Measurements from ENCODE around the gene RIMBP3C.
"Not testable (repeated sequence)": the region's sequence is repeated elsewhere in the genome, so short reads cannot be mapped to it uniquely, and the experiment has no call there.

Gene RIMBP3C

GRCh38 chr22:21516970-21517764 lies 34.1 kb downstream of the RIMBP3C start:
- peak; percentile 55 for DNase-seq (ENCODE audit: low read depth)

- DNase-seq (ENCODE audit: low read depth) = not testable (repeated sequence)
Observed at GRCh38 chr22:21516522-21516921, 34.7 kb downstream of the RIMBP3C start.

DNA sequence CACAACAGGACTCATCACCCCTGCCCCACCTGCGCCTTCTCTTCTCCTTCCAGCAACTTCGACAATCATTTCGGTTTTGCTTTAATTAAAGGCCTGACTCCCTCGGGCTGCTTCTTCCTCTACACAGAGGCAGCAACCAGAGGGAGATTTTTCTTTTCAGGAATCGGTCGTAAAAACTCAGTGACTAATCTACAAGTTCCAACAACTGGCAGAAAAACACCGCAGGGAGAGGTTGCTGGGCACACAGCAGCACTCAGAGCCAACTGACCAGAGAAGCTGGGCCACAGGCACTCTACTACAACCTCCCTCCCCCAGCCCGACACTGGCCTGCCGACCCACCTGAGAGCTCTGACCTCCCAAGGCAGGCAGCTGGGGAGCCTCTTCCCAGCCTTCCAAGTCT lies 36.0 kb downstream of the RIMBP3C start:
- not testable (repeated sequence) for DNase-seq (ENCODE audit: low read depth)

DNA sequence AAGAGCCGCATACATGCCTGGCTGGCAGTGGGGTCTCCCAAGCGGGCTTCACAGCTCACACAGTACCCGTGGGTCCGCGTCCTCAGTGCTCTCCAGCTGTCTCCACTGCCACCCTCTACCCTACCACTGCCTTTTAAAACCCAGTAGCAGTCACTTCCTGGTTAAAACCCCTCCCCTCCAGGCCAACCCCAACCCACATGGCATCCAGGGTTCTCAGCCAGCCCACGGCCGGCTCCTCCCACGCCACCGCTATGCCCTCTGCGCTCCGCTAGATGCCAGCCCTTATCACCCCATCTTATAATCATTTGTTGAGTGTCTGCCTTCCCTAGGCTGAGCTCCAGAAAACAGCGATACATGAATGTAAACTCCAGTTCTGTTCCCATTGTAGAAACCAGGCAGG lies 37.1 kb downstream of the RIMBP3C start:
- not testable (repeated sequence) for DNase-seq (ENCODE audit: low read depth)

DNA sequence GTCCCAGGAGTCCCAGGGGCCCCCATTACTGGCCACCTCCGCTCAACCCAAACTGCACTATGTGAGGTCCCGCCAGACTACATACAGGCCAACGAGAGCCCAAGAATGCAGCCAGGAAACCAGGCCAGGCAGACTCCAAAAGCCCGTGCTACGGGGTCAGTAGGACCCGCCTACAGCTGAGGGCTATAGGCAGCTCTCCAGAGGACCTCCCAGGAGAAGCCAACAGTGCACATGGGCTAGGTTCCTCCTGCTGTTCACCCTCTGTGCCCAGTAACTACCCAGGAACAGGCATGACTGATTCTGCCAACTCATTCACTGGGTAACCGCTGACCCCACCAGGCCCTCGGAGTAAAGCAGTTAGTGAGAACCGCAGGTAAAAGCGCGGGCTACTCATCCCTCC lies 39.2 kb downstream of the RIMBP3C start:
- not testable (repeated sequence) for DNase-seq (ENCODE audit: low read depth)

GRCh38 chr22:21510397-21510796 lies 40.9 kb downstream of the RIMBP3C start:
- not testable (repeated sequence) for DNase-seq (ENCODE audit: low read depth)

DNA sequence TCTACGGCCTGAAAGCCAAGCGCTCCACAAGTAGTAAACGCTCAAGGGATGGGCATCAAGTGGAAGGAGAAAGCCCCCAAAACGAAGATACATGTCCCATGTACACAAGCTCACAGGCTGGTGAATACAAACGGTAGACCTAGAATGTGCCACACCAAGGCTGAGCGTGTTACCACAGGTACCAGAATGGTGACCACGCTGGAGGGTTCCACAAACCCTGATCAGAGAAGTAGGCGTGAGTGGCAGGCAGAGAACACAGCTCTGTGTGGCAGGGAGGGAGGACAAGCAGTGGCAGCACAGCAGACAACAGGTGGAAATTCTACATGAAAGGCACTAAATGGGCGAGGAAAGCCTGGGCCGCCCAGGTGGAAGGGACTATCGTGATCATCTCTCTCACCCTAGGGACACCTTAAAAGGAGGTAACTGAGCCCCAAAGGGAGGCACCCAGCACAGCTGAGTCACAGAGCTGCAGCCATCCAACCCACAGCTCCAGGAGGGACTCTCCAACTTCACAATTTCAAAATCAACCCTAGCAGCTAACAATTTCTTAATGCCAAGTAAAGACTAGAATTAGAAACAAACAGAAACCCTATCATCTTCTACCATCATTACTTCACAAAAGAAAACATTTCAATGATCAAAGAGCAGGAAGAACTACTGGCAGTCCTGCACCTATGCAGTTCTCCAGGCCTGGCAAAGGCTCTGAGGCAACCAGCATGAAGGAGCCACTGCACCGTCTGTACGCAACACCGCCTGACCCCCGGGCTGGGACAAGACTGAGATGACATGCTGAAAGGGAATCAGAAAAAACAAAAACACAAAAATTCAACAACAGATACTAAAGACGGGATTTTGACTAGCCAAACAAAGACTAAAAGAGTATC lies 51.4 kb downstream of the RIMBP3C start:
- not testable (repeated sequence) for DNase-seq (ENCODE audit: low read depth)

GRCh38 chr22:21498489-21498888 lies 52.8 kb downstream of the RIMBP3C start:
- DNase-seq (ENCODE audit: low read depth) = not testable (repeated sequence)

- DNase-seq (ENCODE audit: low read depth) = not testable (repeated sequence)
Observed at GRCh38 chr22:21497984-21498383, 53.3 kb downstream of the RIMBP3C start.
